Measurements from ENCODE around the gene ZNRF1. TPM values are rescaled to one million over a fixed set of nuclear protein-coding genes. Genes with fewer than 3 reads are reported as not detected.

Gene ZNRF1
- total and polyA plus RNA-seq, 10 of the 15 experiments (the other 5 are each of a cell fraction or from before 2014, with no cell fraction given), result 5.8 to 25.9 (median 14.3) TPM

- BruUV-seq (replicated peaks), result no TSS peak
- ChIA-PET RAD21 (ENCODE audit: unreplicated experiment) (interaction anchor here (0.6 to 1.4 kb wide), 6 partner anchors 11 to 58 kb away, joined by 3 to 5 read pairs (median 5); partner anchors contain the start of gene WDR59), POLR2A (interaction anchor here (0.6 to 2.0 kb wide), 8 partner anchors 10 to 25 kb away, joined by 3 to 5 read pairs (median 4); no protein-coding TSS in a partner anchor), CTCF (interaction anchor here (0.6 to 1.3 kb wide), 11 partner anchors 14 to 180 kb away, joined by 3 to 5 read pairs (median 3); partner anchors contain the start of gene ZNRF1), SMC1A (ENCODE audit: uncharacterized antibody, unreplicated experiment) (interaction anchor here (0.6 to 2.4 kb wide), 15 partner anchors 9 to 342 kb away, joined by 3 to 13 read pairs (median 6); partner anchors contain the start of gene ZNRF1)
- Histone ChIP-seq H3K9ac (ENCODE audit: control insufficient read depth, insufficient read depth, low read length) (no peak overlapping the region), H3K27ac (ENCODE audit: control insufficient read depth, insufficient read depth) (0 out of 2 replicates have a peak overlapping the region, but pooled peaks have one; percentile 5), H2AFZ (ENCODE audit: control insufficient read depth, low read depth, low read length) (no peak overlapping the region), H3K79me2 (ENCODE audit: control insufficient read depth, insufficient read depth, low read length) (peaks cover 2% of the 10 kb centered on the region), H3K4me1 (ENCODE audit: control insufficient read depth, insufficient read depth, low read length) (peaks cover 27% of the 10 kb centered on the region), H3K9me3 (replicated peaks; ENCODE audit: control insufficient read depth, insufficient read depth, low read length) (peaks cover under 1% of the 10 kb centered on the region; the same call in 2 of the 3 replicates), H4K20me1 (ENCODE audit: control insufficient read depth, insufficient read depth) (no peaks in the 10 kb centered on the region), H3K36me3 (ENCODE audit: control insufficient read depth in 2 of 2, insufficient read depth in 2 of 2, low read length in 1 of 2) (no peaks in the 10 kb centered on the region), H3K4me2 (ENCODE audit: control insufficient read depth, insufficient read depth) (peak overlapping the region; percentile 60), H3K4me3 (no peak overlapping the region; the same call in 1 of the 2 replicates), H3K27me3 (replicated peaks in 1 of 2; ENCODE audit: control insufficient read depth in 2 of 2, insufficient read depth in 2 of 2, low read length in 1 of 2) (no peaks in the 10 kb centered on the region)
- WGBS (ENCODE audit: insufficient coverage, insufficient replicate concordance, low lambda C conversion rate, missing lambda C conversion rate), result 96% methylated on average over 2 of the region's 2 CpGs
- FAIRE-seq, result peak; percentile 72
- in situ Hi-C loops (cut with MboI), result loop anchor here (10.0 kb wide), 1 partner anchor 61 kb away; no protein-coding TSS in a partner anchor
- peak; percentile 59 for DNase-seq (ENCODE audit: low read depth, low spot score)
- peak; percentile 93 for ATAC-seq
- intact Hi-C loops (cut with micrococcal nuclease; ENCODE audit: unreplicated experiment), result no loop called here
- TF ChIP-seq MEF2A (IDR thresholded peaks at IDR 0.05; ENCODE audit: insufficient read depth, low read depth, low read length) (no peak), IRF5 (IDR thresholded peaks at IDR 0.05; ENCODE audit: borderline replicate concordance) (no peak), CHD1 (IDR thresholded peaks at IDR 0.05; ENCODE audit: low read depth, low read length) (no peak), DPF2 (IDR thresholded peaks at IDR 0.05) (0 out of 2 replicates have a peak, but pooled peaks have one; percentile 4), PAX5 (IDR thresholded peaks at IDR 0.05; ENCODE audit: borderline replicate concordance, low read depth, low read length) (peak; percentile 88; the same call in 1 of the 2 replicates), ZBTB40 (IDR thresholded peaks at IDR 0.05; ENCODE audit: borderline replicate concordance) (no peak), FOXM1 (IDR thresholded peaks at IDR 0.05; ENCODE audit: low read depth, low read length) (no peak), RUNX3 (IDR thresholded peaks at IDR 0.05; ENCODE audit: low read length) (peak; percentile 59), ZSCAN29 (IDR thresholded peaks at IDR 0.05) (no peak), ZNF384 (IDR thresholded peaks at IDR 0.05; ENCODE audit: borderline replicate concordance, low read depth, low read length) (peak; percentile 59; the same call in 1 of the 2 replicates), EGR1 (IDR thresholded peaks at IDR 0.05; ENCODE audit: borderline replicate concordance in 1 of 2, low read depth in 2 of 2, low read length in 2 of 2) (no peak)
Measured at GRCh38 chr16:75043175-75043895, 44.5 kb downstream of the ZNRF1 start.

Data from GM12878 (cell line).